GM21619 (cell line): Measurements from ENCODE around the gene NUBPL.
"Not testable (repeated sequence)": the region's sequence is repeated elsewhere in the genome, so short reads cannot be mapped to it uniquely, and the experiment has no call there.

Experiments used
- ATAC-seq: cut with Tn5 transposase; IDR thresholded peaks from one replicate; pipeline ENCODE4 v1.9.1; 2021; ENCODE audit not compliant: unreplicated experiment

The NUBPL gene

DNA sequence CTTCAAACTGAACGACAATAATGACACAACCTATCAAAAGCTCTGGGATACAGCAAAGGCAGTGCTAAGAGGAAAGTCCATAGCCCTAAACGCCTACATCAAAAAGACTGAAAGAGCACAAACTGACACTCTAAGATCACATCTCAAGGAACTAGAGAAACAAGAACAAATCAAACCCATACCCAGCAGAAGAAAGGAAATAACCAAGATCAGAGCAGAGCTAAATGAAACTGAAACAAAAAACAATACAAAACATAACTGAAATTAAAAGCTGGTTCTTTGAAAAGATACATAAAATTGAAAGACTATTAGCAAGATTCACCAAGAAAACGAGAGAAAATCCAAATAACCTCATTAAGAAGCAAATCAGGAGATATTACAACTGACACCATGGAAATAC is 306.9 kb downstream of the NUBPL start:
- ATAC-seq = not testable (repeated sequence)

- no peak for ATAC-seq
These were observed 315.5 kb downstream of the NUBPL start for GRCh38 chr14:31876741-31877140.

DNA sequence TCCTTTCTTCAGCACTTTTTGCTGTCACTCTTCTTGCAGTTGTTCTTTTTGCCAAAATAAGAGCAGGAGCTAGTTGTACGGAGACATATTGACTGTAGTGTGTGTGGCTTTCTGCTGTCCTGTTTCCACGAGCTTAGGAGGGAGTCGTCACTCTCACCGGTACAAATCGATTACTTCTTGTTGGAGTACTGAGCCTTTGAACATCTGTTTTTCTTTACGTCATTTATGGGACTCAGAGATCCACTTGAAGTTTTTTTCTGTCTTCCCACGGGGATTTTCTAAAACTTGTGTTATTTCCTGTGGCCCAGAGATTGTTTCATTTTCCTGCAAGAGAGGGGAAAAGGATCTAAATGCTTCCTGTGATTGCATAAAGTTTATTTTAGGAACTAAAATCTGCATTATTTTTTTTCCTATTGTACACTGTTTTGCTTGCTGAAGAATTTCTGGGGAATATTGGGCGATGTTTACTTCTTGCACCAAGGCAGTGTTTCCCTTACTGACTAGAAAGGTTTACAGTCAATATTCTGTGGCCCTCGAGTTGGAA is 316.1 kb downstream of the NUBPL start:
- ATAC-seq = no peak

GRCh38 chr14:31879661-31880348 is 318.6 kb downstream of the NUBPL start:
- ATAC-seq = no peak

DNA sequence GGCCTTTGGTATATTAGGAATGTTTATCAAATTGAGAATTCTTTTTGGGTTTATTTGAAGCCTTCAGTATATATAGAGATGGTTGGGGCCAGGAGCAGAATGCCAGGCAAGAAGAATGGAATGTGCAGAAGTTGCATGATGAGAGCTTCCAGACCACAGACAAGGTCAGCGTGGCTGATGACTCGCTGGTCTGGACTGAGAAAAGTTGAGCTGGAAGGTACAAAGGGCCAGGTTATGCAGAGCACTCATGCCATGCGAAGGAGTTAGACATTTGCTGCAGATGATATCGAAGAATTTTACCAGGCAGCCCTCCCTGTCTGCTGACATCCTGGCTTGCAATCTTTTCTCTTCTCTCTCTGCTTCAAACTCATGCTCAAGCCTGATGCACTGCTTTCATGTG is 319.7 kb downstream of the NUBPL start:
- no peak for ATAC-seq

GRCh38 chr14:31881531-31882310 is 320.5 kb downstream of the NUBPL start:
- ATAC-seq = no peak

GRCh38 chr14:31884238-31884637 is 323.0 kb downstream of the NUBPL start:
- no peak for ATAC-seq

GRCh38 chr14:31884776-31885379 is 323.7 kb downstream of the NUBPL start:
- ATAC-seq = no peak

GRCh38 chr14:31886156-31886835 is 325.1 kb downstream of the NUBPL start:
- ATAC-seq = no peak

- ATAC-seq = no peak
These were observed 326.9 kb downstream of the NUBPL start for GRCh38 chr14:31887929-31888580.

DNA sequence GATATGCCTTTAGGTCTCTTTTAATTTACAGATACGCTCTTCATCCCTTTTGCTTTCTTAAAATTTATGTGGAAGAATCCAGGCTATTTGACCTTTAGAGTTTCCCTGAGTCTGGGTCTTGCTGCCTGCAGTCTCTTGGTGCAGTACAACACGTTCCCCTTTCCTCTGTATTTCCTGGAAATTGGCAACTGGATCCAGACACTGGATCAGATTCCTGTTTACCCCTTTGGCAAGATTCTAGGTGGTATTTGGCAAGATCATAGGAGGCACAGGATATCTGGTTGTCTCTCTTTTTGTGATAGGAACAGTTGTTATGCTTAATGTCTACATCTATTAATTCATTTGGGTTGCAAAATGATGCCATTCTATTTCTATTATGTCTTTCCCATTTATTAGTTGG is 328.1 kb downstream of the NUBPL start:
- no peak for ATAC-seq

DNA sequence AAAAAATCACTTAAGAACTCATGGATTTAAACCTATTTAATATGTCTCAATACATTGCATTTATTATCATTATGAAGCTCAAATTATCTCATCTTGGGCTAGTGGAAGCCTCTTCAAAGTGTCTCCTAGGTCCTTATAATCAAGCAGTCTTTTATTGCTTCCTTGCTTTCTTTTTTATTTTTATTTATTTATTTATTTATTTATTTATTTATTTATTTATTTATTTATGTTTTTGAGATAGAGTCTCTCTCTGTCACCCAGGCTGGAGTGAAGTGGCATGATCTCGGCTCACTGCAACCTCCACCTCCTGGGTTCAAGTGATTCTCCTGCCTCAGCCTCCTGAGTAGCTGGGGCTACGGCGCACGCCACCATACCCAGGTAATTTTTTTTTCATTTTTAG is 329.0 kb downstream of the NUBPL start:
- not testable (repeated sequence) for ATAC-seq

DNA sequence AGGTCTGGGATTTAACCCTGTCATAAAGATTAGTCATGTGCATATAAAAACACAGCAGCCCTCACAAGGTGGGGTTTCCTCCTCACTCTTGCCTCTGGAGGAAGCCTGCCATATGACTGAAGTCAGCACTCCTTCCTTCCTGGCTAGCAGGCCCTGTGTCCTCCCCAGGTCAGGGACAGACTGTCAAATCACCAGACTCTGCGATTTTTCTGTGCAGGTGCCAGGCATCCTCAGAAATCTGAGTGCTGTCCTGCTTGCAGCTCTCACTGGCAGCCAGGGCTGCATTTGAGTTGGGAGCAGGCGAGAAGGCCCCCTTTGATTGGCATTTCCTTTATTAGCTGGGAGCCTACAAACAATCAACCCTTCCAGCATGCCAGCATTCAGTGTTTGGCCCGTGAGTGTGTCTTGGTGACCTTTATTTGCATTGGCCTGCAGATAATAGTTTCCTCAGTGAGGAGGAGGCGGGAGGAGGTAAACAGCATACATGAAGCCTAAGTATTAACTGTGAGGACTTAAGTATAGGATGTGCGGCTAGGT is 332.1 kb downstream of the NUBPL start:
- no peak for ATAC-seq

DNA sequence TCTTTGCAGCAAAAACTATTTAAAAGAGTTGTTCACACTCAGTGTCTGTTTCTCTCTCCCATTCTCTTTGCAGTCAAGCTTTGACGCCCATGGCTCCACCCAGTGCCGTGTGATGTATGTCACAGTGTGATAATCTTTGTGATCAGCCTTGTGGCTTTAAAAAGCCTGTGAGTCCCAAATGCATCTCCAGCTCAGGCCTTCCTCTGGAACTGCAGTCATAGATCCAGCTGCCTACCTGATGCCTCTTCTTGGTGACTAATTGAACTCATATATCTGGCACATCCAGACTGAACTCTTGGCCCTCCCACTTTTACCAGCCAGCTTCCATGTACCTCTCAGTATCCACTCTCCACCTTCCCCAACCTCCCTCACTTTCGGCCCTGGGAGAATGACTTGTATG is 333.1 kb downstream of the NUBPL start:
- no peak for ATAC-seq

DNA sequence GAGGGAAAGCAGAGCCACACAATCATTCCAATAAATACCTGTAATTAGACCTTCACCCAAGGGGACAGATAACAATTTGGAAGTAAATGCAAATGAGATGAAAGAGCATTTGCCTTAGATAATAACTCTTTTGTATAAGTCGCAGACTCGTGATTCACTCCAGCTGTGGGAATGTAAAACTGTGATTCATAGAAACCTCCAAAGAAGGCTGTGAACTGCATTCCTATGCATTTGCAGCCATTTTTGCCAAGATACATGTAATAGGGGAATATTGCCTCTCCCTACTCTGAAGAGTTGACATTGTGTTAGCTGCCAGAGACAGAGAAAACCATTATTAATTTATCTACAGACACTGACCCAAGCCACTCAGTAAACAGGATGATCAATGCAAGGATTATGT is 334.0 kb downstream of the NUBPL start:
- no peak for ATAC-seq

DNA sequence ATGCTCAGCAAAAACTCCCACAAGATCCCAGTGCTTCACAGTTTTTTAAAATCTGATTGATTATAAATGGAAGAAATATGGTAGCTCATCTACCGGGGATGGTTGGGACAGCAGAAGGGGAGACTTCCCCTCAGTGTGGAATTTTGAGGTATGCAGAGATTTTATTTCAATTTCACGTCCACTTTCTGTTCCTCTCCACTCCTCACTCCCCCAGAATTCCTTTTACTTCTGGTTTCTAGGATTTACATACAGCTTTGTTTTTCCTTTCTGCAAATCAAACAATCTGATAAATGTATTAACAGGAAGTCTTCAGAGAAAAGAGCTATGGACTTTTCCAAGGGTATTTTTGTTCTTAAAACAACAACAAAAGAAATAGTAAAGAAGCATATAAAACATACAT is 334.4 kb downstream of the NUBPL start:
- no peak for ATAC-seq

DNA sequence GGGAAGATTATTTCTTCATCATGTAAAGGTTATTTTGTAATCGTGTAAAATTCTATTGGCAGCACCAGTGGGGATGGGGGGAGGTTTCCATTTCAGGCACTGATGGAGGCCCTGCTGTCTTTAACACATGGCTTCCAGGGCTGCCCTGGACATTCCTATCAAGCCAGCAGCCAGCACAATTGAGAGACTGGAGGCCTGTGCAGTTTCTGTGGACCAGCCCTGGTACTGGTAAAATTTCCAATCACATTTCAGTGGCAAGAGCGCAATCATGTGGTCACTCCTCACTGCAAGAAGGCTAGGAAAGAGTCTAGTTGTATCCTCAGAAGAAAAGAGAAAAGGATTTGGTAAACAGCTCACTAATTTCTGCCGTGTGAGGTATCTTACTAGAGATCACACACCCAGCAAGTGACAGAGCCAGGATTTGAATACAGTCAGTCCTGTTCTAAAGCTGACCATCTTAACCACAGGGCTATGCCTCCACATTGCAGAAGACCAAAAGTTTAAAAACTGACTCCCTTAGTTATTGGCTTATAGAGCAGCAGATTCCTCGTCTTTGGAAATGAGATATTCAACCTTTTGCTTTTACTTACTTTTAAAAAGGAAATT is 336.5 kb downstream of the NUBPL start:
- ATAC-seq = no peak

DNA sequence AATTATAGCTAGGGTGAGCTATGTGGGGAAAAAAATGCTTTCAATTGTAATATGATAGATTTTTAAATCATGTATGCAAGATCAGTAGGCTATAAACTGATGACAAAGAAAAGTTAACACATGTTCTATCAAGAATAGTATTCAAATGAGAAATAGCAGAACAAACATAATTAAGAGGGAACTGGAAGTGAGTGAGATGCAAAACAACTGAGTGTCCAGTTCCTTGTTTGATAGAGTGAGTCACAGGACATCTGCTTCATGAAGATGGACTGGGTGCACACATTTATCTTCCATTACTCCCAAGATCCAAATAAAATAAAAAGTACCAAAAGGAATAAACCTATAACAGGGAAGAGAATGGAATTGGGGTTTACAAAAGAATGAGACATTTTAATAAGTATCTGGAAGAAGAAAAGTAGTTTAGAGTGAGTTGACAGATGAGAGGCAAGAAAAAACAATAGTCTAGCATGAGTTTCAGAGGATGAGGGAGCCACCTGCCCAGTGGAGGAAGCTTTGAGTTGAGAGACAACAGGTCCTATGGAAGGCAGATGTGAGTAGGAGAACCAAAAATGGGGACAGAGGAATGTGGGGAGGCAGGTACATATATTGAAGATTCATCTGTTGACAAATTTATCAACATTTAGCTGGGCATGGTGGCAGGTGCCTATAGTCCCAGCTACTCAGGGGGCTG is 337.8 kb downstream of the NUBPL start:
- ATAC-seq = no peak

- no peak for ATAC-seq
These were observed 340.8 kb downstream of the NUBPL start for GRCh38 chr14:31902002-31902401.
